T-helper 1 cell treated with Interleukin-12 subunit alpha and Interleukin-12 subunit beta and Interleukin-4 antibody, amounts not matched to agents 30 μg/mL and 1 μg/mL, for 36 hours (primary cell): Measurements from ENCODE around the gene TPRA1.

Experiments
- H3K27ac Mint-ChIP-seq: one replicate; pipeline ENCODE4 v1.8.0; 2021; ENCODE audit warnings: mild to moderate bottlenecking, mixed read lengths
- H3K27me3 Mint-ChIP-seq: one replicate; pipeline ENCODE4 v1.8.0; 2021; ENCODE audit warnings: low read depth, mixed read lengths
- H3K36me3 Mint-ChIP-seq: one replicate; pipeline ENCODE4 v1.8.0; 2021; ENCODE audit warnings: low read depth, mixed read lengths
- H3K4me1 Mint-ChIP-seq: one replicate; pipeline ENCODE4 v1.8.0; 2021; ENCODE audit warnings: low read depth, mixed read lengths
- H3K4me3 Mint-ChIP-seq: one replicate; pipeline ENCODE4 v1.8.0; 2021; ENCODE audit warnings: mild to moderate bottlenecking, moderate library complexity, mixed read lengths
- H3K9me3 Mint-ChIP-seq: one replicate; pipeline ENCODE4 v1.8.0; 2021; ENCODE audit warnings: mixed read lengths

The TPRA1 gene

GRCh38 chr3:127624063-127624462 lies 33.5 kb upstream of the TPRA1 start:
- peaks cover 32% of the 10 kb centered on the region for H3K27me3 Mint-ChIP-seq
- peaks cover 22% of the 10 kb centered on the region for H3K36me3 Mint-ChIP-seq
- no peak overlapping the region for H3K4me3 Mint-ChIP-seq
- H3K9me3 Mint-ChIP-seq, result no peaks in the 10 kb centered on the region
- H3K4me1 Mint-ChIP-seq, result peaks cover 3% of the 10 kb centered on the region
- H3K27ac Mint-ChIP-seq, result no peak overlapping the region

GRCh38 chr3:127622772-127623576 lies 32.4 kb upstream of the TPRA1 start:
- H3K36me3 Mint-ChIP-seq, result peaks cover 33% of the 10 kb centered on the region
- no peak overlapping the region for H3K27ac Mint-ChIP-seq
- H3K9me3 Mint-ChIP-seq, result no peaks in the 10 kb centered on the region
- peaks cover 24% of the 10 kb centered on the region for H3K27me3 Mint-ChIP-seq
- H3K4me1 Mint-ChIP-seq, result peaks cover 3% of the 10 kb centered on the region
- H3K4me3 Mint-ChIP-seq, result no peak overlapping the region

DNA sequence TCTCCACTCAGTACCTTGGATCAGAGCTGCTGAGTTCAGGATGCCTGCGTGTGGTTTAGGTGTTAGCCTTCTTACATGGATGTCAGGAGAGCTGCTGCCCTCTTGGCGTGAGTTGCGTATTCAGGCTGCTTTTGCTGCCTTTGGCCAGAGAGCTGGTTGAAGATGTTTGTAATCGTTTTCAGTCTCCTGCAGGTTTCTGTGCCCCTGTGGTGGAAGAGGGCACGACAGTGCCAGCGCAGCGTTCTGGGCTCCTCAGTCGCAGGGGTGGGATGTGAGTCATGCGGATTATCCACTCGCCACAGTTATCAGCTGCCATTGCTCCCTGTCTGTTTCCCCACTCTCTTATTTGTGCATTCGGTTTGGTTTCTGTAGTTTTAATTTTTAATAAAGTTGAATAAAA lies 31.5 kb upstream of the TPRA1 start:
- H3K27me3 Mint-ChIP-seq, result peaks cover 14% of the 10 kb centered on the region
- H3K27ac Mint-ChIP-seq, result no peak overlapping the region
- peaks cover 37% of the 10 kb centered on the region for H3K36me3 Mint-ChIP-seq
- H3K9me3 Mint-ChIP-seq, result no peaks in the 10 kb centered on the region
- H3K4me1 Mint-ChIP-seq, result no peaks in the 10 kb centered on the region
- no peak overlapping the region for H3K4me3 Mint-ChIP-seq

DNA sequence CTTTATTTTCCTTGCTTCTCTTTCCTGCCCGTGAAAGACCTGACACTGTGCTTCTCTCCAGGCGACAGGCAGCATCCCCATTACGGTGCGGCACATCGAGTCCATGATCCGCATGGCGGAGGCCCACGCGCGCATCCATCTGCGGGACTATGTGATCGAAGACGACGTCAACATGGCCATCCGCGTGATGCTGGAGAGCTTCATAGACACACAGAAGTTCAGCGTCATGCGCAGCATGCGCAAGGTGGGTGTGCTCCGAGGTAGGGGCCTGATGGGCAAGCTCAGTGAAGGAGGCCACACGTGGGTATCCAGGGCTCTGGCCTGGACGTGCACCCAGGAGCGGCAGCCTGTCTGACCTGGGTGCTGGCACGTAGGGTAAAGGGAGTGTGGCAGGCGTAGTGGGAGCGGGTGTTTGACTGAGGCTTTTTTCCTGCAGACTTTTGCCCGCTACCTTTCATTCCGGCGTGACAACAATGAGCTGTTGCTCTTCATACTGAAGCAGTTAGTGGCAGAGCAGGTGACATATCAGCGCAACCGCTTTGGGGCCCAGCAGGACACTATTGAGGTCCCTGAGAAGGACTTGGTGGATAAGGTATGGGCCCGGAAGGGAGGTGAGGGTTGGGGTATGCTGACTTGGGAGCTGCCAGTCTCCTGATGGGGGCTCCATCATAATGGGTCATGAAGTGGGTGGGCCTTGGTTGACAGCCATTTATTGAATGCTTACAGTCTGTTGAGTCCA lies 30.3 kb upstream of the TPRA1 start:
- H3K27me3 Mint-ChIP-seq, result peaks cover 4% of the 10 kb centered on the region
- no peak overlapping the region for H3K4me3 Mint-ChIP-seq
- H3K4me1 Mint-ChIP-seq, result peaks cover 2% of the 10 kb centered on the region
- H3K36me3 Mint-ChIP-seq, result peaks cover 40% of the 10 kb centered on the region
- H3K9me3 Mint-ChIP-seq, result no peaks in the 10 kb centered on the region
- H3K27ac Mint-ChIP-seq, result no peak overlapping the region

DNA sequence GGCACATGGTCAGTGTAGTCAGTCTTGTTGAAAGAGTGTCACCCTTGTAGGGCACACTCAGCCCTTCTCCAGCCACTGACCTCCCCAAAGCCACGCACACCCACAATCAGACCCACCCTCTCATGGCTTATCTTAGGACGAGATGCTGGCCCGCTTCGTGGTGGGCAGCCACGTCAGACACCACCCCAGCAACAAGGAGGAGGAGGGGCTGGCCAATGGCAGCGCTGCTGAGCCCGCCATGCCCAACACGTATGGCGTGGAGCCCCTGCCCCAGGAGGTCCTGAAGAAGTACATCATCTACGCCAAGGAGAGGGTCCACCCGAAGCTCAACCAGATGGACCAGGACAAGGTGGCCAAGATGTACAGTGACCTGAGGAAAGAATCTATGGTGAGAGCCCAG lies 28.4 kb upstream of the TPRA1 start:
- Mint-ChIP-seq H3K36me3 (peaks cover 45% of the 10 kb centered on the region), H3K27ac (no peak overlapping the region), H3K4me3 (no peak overlapping the region), H3K9me3 (no peaks in the 10 kb centered on the region), H3K4me1 (peaks cover 10% of the 10 kb centered on the region), H3K27me3 (no peaks in the 10 kb centered on the region)

DNA sequence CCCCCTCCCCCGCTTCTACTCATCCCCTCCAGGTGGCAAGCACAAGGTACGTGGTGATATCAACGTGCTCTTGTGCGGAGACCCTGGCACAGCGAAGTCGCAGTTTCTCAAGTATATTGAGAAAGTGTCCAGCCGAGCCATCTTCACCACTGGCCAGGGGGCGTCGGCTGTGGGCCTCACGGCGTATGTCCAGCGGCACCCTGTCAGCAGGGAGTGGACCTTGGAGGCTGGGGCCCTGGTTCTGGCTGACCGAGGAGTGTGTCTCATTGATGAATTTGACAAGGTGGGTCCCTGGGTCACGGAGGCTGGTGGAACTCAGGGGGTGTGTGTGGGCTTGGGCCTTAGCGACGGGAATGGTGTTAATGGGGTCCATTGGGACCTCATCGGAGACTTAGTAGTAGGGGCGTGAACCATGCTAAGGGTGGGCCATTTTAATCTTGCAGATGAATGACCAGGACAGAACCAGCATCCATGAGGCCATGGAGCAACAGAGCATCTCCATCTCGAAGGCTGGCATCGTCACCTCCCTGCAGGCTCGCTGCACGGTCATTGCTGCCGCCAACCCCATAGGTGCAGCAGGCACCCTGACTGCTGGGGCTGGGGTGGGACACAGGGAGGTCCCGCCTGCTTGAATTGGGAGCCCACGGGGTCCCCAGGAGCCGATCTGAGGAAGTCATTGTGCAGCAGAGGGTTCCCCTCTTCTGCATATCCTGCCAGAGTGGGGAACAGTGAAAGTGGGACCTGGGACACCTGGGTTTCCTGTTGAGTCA lies 26.5 kb upstream of the TPRA1 start:
- no peaks in the 10 kb centered on the region for H3K27me3 Mint-ChIP-seq
- H3K27ac Mint-ChIP-seq, result no peak overlapping the region
- H3K9me3 Mint-ChIP-seq, result no peaks in the 10 kb centered on the region
- H3K4me1 Mint-ChIP-seq, result peaks cover 12% of the 10 kb centered on the region
- peaks cover 44% of the 10 kb centered on the region for H3K36me3 Mint-ChIP-seq
- no peak overlapping the region for H3K4me3 Mint-ChIP-seq

DNA sequence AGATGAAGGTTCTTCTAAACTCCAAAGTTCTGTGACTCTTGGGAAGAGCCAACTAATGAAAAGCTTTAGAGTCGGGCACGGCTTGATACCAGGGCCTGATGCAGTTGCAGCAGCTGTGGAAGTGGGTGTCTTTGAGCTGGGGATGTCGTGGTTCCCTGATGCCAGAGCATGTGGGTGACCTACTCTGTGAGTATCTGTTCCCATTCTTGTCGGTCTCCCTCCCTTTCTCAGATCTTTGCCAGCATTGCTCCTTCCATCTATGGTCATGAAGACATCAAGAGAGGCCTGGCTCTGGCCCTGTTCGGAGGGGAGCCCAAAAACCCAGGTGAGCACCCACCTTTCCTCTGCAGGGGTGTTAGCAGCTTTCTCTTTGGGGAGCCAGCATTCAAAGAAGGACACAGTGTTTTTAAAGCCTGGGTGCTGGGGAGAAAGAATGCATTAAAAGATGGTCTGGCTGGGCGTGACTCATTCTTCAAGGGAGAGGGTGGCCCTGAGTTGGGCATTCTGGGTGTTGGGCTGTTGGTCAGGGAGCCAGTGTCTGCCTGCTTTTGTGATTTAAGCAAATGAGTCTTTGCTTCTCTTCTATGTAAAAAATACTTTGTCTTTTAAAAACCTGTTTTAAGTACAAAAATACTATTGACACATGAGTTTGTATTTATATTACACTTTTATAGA lies 25.2 kb upstream of the TPRA1 start:
- Mint-ChIP-seq H3K4me3 (no peak overlapping the region), H3K9me3 (no peaks in the 10 kb centered on the region), H3K27ac (no peak overlapping the region)

GRCh38 chr3:127614928-127615589 lies 24.5 kb upstream of the TPRA1 start:
- H3K9me3 Mint-ChIP-seq, result no peaks in the 10 kb centered on the region
- H3K4me1 Mint-ChIP-seq, result peaks cover 13% of the 10 kb centered on the region
- H3K27me3 Mint-ChIP-seq, result no peaks in the 10 kb centered on the region
- H3K36me3 Mint-ChIP-seq, result peaks cover 44% of the 10 kb centered on the region
- no peak overlapping the region for H3K4me3 Mint-ChIP-seq
- no peak overlapping the region for H3K27ac Mint-ChIP-seq

More for the DNA sequence above, 25.2 kb upstream of the TPRA1 start:
- Mint-ChIP-seq H3K27me3 (no peaks in the 10 kb centered on the region), H3K36me3 (peaks cover 45% of the 10 kb centered on the region), H3K4me1 (peaks cover 13% of the 10 kb centered on the region)

GRCh38 chr3:127613406-127613805 lies 22.9 kb upstream of the TPRA1 start:
- Mint-ChIP-seq H3K4me3 (no peak overlapping the region), H3K36me3 (peaks cover 46% of the 10 kb centered on the region), H3K27ac (no peak overlapping the region)

DNA sequence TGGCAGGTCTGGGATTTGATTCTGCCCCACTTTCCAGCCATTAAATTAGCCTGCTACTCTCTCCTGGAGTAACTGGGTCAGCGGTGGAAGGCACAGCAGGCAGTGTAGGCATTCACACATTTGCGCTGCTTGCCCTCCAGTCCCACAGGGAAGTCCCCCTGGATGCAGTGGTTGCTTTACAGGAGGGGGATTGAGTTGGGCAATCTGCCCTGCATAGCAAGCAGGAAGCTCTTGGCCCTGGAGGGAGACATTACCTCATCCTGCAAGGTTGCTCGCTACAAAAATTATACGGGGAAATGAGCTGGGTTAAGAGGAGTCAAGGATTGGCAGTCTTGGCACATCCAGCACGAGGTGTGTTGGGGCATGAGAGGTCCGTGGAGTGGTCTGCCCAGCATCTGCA lies 22.4 kb upstream of the TPRA1 start:
- Mint-ChIP-seq H3K4me3 (no peak overlapping the region), H3K27ac (no peak overlapping the region), H3K27me3 (no peaks in the 10 kb centered on the region), H3K4me1 (peaks cover 21% of the 10 kb centered on the region), H3K36me3 (peaks cover 46% of the 10 kb centered on the region), H3K9me3 (no peaks in the 10 kb centered on the region)

More at GRCh38 chr3:127613406-127613805, 22.9 kb upstream of the TPRA1 start:
- Mint-ChIP-seq H3K27me3 (no peaks in the 10 kb centered on the region), H3K9me3 (no peaks in the 10 kb centered on the region), H3K4me1 (peaks cover 19% of the 10 kb centered on the region)

DNA sequence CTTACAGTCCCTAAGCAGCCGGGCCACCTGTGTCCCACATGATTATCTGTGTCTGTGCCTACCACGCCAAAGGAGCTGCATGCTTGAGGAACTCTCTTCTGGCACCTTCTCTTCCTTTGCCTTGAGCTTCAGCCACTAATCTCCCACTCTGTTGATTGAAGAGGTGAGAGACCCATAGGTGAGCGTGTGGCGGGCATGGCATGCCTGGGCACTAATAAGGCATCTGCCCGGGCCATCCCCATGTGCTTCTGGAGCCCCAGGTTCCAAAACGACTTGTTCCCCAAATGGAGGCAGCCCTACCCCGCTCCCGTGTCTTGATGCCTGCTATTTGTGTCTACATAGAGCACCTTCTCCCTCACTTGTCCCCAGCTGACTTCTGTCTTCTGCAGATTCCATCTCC lies 20.7 kb upstream of the TPRA1 start:
- H3K4me1 Mint-ChIP-seq, result peaks cover 20% of the 10 kb centered on the region
- H3K9me3 Mint-ChIP-seq, result no peaks in the 10 kb centered on the region
- no peak overlapping the region for H3K27ac Mint-ChIP-seq
- H3K27me3 Mint-ChIP-seq, result no peaks in the 10 kb centered on the region
- peaks cover 47% of the 10 kb centered on the region for H3K36me3 Mint-ChIP-seq
- no peak overlapping the region for H3K4me3 Mint-ChIP-seq

- H3K9me3 Mint-ChIP-seq, result no peaks in the 10 kb centered on the region
- H3K4me1 Mint-ChIP-seq, result peaks cover 15% of the 10 kb centered on the region
- no peaks in the 10 kb centered on the region for H3K27me3 Mint-ChIP-seq
- H3K36me3 Mint-ChIP-seq, result peaks cover 51% of the 10 kb centered on the region
- H3K4me3 Mint-ChIP-seq, result no peak overlapping the region
- no peak overlapping the region for H3K27ac Mint-ChIP-seq
Measured at GRCh38 chr3:127610105-127610504, 19.6 kb upstream of the TPRA1 start.

GRCh38 chr3:127608362-127608718 lies 17.8 kb upstream of the TPRA1 start:
- Mint-ChIP-seq H3K9me3 (no peaks in the 10 kb centered on the region), H3K27ac (no peak overlapping the region), H3K4me3 (no peak overlapping the region), H3K36me3 (peaks cover 52% of the 10 kb centered on the region), H3K27me3 (no peaks in the 10 kb centered on the region), H3K4me1 (peaks cover 14% of the 10 kb centered on the region)
